HPDE6-E6E7 (cell line): Measurements from ENCODE around the gene SLC26A6.
A peak's percentile ranks its signal among the peaks of the same experiment; 100 is the strongest.

Experiments used
- DNase-seq: peaks from one replicate; pipeline ENCODE4 v3.0.0; 2011; ENCODE audit warnings: missing footprints; ENCODE audit errors: extremely low spot score

Gene SLC26A6, protein sequence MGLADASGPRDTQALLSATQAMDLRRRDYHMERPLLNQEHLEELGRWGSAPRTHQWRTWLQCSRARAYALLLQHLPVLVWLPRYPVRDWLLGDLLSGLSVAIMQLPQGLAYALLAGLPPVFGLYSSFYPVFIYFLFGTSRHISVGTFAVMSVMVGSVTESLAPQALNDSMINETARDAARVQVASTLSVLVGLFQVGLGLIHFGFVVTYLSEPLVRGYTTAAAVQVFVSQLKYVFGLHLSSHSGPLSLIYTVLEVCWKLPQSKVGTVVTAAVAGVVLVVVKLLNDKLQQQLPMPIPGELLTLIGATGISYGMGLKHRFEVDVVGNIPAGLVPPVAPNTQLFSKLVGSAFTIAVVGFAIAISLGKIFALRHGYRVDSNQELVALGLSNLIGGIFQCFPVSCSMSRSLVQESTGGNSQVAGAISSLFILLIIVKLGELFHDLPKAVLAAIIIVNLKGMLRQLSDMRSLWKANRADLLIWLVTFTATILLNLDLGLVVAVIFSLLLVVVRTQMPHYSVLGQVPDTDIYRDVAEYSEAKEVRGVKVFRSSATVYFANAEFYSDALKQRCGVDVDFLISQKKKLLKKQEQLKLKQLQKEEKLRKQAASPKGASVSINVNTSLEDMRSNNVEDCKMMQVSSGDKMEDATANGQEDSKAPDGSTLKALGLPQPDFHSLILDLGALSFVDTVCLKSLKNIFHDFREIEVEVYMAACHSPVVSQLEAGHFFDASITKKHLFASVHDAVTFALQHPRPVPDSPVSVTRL

DNA sequence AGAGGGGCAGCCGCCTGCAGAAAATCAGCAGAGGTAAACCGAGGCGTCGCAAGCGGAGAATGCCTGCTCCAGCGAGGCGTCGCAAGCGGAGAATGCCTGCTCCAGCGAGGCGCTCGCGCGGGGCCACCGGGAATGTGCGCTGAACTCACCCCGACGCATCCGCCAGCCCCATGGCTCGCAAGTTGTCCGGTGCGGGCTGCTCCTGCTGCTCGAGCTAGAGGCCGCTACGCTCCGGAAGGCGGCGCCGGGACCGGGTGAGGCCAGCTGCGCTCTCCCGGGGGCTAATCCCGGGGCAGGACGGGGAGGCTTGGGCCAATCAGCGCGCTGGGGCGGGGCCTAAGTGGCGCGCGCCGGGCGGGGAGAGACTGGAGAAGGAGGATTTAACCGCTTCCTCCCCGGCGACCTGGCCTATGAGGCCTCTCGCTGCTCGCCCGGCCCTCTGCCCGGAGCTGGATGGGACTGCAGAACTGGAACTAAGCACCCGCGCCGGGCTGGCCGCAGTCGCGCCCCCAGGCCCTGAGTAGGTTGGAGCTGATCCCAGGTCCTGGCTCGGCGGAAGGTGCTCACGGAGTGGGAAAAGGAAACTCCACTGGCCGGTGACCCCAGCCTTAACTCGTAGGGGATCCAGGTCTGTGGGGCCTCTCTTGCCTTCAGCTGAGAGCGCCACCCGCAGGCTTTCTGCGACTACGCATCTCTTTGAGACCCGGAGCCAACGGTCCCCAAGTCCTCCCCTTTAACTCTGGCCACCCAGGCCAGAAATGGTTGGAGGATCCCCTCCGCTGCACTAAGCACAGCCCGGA, at the start of gene SLC26A6:
SLC26A6 (minus strand) TSS at position 240 of the 800 bp plus-strand sequence; CDS start at position 172, 68 bp downstream.
- DNase-seq, result peak; percentile 86

DNA sequence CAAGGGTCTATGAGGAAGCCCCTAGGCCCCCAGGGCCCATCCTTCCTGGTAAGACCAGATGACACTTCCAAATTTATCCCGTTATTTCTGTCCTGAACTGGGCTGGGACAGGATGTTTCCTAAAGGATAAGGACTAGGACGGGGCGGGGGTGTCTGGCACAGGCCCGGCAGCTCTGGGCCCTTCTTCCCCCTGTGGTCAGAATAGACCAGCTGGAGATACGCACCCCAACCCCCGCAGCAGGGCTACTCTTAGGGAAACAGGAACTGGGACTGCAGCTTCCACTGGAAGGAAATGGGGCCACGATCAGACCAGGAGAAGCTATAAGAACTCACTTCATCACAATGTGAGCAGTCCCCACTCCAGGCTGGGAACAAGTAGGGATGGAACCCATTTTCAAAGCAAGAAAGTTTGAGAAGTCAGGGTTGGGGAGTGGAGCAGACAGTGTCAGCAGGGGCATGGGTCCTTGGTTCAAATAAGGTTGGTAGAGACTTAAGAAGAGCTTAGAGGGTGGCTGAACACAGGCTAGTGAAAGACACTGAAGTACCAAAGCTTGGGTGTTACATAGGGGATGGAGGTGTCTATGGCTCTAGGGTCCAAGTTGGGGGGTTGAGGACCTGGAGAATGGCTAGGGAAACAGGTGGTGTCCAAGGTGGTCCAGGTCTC, 49.4 kb upstream of the SLC26A6 start:
- DNase-seq, result no peak

DNA sequence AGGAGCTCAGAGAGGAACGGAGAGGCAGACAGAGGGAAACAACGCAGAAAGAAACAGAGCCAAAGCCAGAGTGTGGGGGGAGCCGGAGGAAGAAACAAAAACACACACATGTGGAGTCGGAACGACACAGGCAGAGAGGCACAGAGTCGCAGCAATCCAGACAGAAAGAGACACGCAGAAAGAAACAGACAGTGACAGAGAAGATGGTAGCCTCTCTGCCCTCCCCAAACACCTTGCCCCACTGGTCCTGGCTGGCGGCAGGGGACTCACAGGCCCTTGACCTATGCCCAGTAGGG, 48.7 kb upstream of the SLC26A6 start:
- DNase-seq, result no peak

DNA sequence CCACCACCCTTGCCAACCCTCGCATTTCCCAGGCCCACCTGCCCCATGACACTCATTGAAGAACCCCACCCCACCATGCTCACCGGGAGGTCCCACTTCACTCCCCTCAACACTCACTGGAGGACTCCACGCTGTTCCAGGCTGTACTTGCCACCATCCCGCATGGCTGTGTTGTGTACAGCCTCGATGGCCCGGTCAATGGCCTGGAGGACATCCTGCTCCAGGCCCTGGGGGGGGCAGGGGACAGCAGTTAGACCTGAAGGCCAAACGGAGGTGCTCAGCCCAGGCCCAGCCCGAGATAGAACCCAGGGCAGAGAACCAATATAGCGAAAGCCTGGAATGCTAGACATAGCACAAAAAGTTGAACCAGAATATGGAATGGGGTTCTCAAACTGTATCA, 47.5 kb upstream of the SLC26A6 start:
- DNase-seq, result no peak

DNA sequence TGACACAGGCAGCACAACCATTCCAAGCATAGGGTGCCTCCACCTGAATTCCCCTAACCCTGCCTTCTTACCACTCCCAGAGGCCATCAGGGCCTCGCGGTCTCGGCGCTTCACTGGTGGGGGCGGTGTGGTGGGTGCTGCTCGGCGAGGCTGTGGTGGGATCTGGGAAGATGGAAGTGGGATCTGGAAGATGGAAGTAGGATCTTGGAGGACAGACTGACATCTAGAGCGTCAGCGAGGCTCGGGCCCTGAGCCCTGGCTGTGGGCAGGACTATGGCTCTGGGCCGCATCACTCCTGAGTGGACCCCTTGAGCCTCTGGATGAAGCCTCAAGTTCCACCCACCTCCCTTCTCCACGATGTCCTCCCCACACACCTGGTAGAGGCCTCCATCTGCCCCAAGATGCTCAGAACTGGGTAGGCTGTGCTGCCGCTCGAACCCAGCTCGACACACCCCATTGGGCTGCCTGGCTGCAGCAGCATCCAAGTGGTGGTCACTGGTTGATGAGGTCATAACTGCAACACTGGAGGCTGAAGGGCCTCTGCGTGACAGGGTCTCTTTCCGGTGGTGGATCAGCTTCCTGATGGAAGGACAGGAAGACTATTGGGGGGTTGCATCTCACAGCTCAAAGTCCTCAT, 46.8 kb upstream of the SLC26A6 start:
- no peak for DNase-seq

DNA sequence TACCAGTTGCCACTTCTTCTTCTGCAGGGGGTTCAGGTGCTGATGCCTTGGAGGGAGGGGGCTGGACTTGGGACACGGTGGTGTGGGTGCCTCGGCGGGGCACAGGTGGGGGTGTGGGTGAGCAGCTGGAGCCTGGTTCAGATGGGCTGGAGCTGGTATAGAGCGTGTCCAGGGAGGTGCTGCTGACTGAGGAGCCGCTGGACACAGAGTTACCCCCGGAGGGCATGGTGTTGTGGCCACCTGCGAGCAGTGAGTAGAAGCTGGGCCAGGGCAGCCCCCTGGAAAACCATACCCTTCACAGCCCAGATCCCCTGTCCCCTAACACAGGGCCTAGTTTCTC, 46.2 kb upstream of the SLC26A6 start:
- no peak for DNase-seq

DNA sequence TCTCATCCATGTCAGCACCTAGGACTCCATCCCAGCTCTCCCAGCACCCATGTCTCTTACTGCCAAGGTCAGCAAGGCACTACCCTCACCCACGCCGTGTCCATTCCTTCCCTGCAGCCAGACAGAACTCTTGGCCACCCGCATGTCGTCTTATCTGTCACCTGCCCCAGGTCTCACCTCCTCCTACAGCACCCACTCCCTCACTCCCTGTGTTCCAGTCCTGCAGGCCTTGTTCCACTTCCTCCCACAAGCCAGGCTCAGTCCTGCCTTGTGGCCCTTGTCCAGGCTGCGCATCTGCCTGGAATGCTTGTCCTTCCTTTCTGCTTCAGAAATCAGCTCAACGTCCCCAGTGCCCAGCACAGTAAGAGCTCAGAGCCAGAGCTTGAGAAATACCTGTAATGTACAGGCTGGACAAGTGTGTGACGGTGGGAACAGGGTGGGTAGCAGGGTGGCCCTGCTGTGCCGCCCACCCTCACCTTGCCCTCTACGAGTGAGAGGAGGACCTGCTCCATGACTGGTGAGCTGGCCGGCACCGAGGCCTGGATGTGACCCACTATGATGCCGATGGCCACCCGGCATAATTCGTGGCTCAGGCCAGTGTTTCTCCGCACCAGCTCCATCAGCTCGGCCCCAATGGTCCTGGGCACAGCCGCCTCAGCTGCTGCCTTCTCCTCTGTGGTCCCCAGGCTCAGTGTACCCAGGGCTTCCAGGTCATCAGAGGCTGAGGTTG, 45.7 kb upstream of the SLC26A6 start:
- DNase-seq, result no peak

DNA sequence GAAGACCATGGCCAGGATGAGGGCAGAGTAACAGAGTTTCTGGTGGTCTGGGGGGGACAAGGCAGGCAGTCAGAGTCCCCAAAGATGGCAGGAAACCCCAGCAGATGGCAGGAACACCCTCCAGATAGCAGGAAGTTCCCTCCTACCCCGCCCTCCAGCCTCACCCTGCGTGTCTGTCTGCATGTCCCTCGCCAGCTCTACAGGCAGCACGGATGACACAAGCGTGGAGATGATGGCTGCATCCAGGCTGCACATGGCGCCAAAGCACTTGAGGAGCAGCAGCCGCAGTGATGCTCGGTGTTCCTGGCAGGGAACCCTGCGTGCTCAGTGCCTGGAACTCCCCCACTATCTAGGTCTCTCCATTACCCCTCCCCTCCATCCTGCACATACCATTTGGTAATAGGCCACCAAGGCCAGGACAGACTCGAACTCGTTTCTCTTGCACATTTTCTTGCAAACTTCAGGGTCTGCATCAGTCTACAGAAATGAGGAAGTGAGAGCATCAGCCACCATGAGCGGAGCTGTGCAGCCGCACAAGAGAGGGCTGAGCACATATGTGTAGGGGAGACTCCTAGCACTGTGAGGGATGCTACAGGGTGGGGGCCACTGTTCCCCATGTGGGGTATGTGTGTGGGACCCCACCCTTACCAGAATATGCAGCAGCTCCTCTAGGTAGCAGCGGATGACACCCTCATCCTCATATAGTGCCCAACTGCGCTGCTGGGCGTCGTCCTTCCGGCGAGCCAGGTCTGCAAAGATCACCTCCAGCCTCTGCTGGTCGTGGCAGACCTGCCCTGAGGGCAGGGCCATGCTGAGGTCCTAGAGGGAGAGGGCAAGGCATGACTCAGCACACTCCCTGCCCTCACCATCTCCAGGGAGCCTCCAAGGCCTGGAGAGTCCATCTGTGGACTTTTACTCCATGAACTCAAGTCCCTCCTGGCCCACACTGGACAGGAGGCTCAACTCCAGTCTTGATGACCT, 44.4 kb upstream of the SLC26A6 start:
- no peak for DNase-seq

DNA sequence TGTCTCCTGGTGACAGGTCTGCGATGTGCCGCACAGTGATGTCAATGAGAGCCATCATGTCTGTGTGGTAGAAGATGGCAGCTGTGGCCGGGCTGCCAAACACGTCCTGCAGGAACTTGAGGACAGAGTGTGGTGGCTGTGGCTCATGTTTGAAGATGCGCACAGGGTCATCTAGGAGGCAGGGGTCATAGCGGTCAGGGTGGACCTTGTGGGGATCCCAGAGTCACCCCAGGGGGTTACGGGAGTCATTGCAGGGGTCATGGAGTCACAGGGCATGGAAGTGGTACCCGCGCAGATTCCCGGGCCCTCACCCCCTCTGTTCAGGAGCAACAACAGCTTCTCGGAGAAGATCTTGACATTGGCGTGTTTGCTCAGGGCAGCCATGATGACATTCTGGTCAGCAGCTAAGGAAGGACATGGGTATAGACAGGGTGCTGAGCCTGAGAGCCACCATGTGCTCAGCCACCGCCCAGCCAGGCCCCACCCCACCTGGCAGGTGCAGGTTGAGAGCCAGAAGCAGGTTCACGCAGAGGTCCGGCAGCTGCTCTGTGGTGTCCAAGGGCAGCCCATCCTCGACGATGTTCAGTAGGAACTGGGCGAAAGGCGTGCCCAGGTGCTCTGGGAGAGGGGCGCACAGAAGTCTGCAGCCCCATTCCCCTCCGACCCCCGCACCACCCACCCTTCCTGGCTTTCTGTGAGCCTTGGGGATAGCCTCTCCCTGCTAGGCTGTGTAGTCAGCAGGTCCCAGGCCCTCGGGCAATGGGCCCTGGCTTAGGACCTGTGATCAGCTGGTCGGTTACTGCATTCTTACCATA, 43.5 kb upstream of the SLC26A6 start:
- DNase-seq, result no peak

DNA sequence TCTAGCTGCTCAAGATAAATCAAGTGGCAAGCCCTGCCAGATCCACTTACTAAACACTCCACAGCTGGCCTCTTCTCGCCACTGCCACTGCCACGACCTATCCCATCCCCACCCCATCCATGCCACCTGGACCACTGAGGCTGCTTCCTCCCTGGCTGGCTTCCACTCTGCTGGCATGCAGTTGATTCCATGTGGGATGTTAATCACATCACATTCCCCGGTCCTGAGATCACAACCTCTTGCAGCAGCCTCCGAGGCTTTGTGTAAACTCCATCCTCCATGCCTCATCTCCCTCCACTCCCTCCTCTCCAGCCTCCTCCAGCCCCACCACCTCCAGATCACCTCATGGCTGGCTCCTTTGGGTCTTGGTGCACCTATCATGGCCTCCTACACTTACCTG, 42.8 kb upstream of the SLC26A6 start:
- DNase-seq, result no peak

DNA sequence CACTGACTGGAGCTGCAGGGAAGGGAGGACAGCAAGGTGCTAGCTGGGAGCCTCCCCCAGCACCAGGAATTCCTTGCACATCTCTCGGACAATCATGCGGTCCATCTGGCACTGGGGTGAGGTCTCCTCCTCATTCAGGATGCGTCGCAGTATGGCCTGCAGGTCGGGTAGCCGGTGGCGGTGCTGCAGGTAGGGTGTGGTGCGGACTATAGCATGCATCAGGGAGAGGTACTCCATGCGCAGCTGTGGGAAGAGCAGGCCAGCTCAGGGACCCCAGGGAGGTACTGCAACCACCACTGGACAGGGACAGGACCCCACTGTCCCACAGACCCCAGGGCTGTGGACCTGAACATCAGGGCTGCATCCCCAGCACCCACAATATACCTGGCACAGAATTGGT, 39.2 kb upstream of the SLC26A6 start:
- no peak for DNase-seq

DNA sequence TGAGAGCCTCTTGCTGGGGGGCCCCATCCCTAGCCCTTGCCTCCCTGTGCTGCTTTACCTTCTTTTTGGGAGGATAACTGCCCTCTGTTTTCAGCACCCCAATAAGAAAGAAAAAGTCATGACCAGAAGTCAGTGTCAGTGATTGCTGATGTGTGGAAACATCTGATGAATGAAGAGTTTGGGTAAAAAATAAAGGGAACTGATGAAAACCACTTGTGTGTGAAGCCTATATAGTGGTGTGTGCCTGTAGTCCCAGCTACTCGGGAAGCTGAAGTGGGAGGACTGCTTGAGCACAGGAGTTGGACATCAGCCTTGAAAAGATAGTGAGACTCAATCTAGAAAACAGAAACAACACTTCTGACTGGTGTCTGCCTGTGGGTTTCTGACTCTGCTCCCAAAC, 37.3 kb upstream of the SLC26A6 start:
- no peak for DNase-seq

DNA sequence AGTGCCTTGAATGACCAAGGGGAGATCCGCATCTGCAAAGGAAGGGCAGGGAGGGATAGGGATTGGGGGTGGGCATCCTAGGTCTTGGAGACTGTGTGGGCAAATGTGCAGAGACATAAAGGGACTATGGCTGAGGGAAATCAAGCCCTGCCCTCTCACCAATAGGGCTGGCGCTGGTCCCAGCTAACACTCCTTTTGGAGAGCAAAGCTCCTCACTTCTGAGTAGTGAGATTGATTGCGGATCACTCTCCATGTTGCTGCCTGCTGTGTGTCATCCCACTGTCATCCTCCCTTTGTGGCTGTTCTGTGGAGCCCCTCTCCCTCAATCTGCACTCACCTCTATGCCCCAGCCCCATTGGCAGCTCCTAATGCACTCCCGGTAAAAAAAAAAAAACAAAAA, 29.7 kb upstream of the SLC26A6 start:
- DNase-seq, result no peak

DNA sequence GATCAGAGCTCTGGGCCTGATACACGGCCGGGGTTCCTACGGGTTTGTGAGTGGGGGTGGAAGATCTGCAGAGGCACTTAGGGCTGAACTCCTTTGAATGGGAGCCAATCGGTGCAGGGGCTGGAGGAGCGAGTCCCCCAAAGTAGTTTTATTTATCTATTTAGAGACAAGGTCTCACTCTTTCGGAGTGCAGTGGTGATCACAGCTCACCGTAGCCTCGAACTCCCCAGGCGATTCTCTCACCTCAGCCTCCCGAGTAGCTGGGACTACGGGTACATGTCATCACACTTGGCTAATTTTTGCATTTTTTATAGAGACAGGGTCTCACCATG, 29.0 kb upstream of the SLC26A6 start:
- DNase-seq, result no peak

DNA sequence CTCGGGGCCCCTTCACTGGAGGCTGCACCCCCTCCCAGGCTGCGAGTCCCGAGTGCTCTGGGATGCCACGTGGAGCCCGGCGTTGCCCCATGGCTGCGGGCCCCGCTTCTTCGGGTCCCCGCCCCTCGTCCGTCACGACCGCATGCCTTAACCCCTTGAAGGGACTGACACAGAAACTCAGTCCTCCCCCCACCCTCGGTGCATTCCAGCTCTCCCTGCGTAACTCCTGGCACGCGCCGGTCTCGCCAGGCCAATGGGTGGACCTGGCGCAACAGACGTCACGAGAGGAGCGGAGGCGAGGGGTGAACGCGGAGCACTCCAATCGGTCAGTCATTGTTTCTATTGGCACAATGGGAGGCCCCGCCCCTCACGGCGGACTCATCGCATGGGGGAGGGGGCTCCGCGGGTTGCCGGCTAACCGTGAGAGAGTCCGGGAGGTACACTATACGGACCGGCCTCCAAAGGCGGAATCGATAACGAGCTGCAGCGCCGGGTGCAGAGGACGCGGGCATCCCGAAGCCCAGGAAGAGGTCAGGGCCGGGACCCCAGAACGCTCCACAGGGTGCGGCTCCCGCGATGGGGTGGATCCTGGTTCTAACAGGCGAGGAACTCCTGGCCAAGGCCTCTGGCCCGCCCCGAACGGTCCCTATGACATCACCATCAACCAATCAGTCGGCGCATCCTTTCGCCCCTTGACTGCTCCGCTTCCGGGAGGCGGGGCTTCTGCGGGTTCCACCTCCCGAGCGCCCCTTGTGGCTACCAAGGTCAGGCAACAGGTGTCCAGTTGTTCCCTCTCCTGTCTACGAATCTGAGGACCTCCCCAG, 28.4 kb upstream of the SLC26A6 start:
- peak; percentile 70 for DNase-seq

DNA sequence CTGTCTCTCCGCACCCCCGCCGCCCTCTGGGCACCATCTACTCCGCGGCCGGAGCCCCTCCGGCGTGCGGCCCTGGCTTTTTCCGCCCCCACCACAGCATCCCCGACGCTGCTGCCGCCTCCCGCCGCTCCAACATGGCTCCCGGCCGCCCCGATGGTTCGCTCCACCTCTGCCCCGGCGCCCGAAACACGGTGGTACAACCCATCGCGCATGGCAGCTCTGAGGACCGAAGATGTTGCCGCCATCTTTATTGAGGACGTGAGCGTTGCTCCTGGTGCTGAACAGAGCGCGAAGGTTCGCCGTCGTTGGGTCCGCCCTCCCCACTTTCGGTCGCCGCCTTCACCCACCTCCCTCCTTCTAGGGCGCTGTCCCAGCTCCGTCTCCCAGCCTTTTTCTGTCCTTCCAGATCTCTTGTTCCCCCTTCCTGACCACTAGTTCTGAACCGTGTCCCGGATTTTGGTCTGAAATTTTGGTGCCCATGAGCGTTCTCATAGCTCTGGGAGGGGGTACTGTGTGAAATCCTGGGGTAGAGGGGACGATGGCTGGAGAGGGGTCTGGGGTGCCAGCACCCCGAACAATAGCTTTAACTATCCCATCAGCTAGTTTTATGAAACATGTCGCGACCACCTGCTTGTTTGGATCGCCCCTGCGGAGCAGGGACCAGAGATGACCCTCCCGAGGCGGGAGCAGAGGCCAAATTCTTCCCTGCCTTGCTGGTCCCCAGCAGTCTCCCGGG, 27.7 kb upstream of the SLC26A6 start, which contains the start of gene CELSR3:
CELSR3 (minus strand) TSS at position 134 of the 736 bp plus-strand sequence. CDS start 252 bp downstream, outside the sequence.
- peak; percentile 32 for DNase-seq

DNA sequence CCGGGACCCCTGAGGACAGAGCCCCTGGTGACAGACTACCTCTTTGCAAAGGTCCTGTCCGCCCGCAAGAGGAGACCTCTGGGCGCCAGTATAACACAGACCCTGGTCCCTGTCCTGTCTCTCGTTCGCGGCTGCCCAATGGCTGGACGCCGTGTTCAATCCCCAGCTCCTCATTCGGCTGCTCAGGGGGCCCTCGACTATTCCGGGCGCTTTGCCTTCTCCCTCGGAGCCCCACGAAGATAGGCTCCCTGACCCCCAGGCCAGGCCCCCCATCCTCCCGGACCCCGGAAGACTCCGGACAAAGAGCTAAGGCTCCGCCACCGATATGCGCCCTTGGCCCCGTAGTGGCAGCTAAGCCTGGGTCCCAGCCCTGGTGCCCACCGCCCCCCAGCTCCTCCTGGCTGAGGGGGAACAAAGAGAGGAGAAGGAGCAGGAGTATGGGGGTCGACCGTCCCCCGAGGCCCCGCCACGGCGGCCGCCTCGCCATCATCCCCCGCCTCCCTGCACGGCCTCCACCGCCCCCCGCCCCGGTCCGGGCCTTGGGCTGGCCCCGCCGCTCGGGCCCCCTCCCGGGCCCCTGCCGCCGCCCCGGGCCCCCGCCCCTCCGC, 27.0 kb upstream of the SLC26A6 start:
- no peak for DNase-seq
